GM12878 (cell line): Measurements from ENCODE around the gene ZFP36. TPM values are rescaled to one million over a fixed set of nuclear protein-coding genes. Genes with fewer than 3 reads are reported as not detected.
A peak's percentile ranks its signal among the peaks of the same experiment; 100 is the strongest.

ENCODE experiments used
- ATAC-seq: fragments of 200-7000 bp; cut with Tn5 transposase; 3 replicates; pipeline ENCODE4 v1.9.1; 2020; ENCODE audit warnings: mild to moderate bottlenecking, moderate library complexity
- BruUV-seq: library from RNA; stranded (reverse); fragments of 400-500 nt; replicated peaks from 2 replicates; lab custom pipeline; 2021; lab: Mats Ljungman, UMichigan
- CTCF ChIA-PET: fragments of 300-600 bp; sonication (Branson Sonifier 250); formaldehyde crosslinking; extraction: SDS; loops from one replicate; lab custom pipeline; 2021; ENCODE audit warnings: inconsistent platforms; lab: Yijun Ruan, JAX
- POLR2A ChIA-PET: fragments of 350-600 bp; formaldehyde crosslinking; extraction: SDS; loops from one replicate; lab custom pipeline; 2021; ENCODE audit warnings: inconsistent platforms; lab: Charles Lee
- RAD21 ChIA-PET: fragments of 300-600 bp; sonication (Branson Sonifier 250); formaldehyde crosslinking; loops from one replicate; lab custom pipeline; 2023; ENCODE audit warnings: antibody characterized with exemption; ENCODE audit not compliant: unreplicated experiment; lab: Charles Lee
- SMC1A ChIA-PET: fragments of 300-600 bp; sonication (Branson Sonifier 250); formaldehyde crosslinking; loops from one replicate; lab custom pipeline; 2023; ENCODE audit not compliant: unreplicated experiment, uncharacterized antibody; lab: Charles Lee
- DNase-seq: peaks from one replicate; pipeline ENCODE4 v3.0.0-alpha.2; 2011; ENCODE audit warnings: low read depth, low spot score
- FAIRE-seq: peaks from 3 replicates; lab custom pipeline; 2011; peaks lifted over from hg19 to GRCh38; lab: Jason Lieb, UNC
- H2AFZ ChIP-seq: 2 replicates; pipeline ENCODE4 v1.6.0; 2011; ENCODE audit warnings: low read depth, low read length, control low read depth; ENCODE audit not compliant: control insufficient read depth
- H3K27ac ChIP-seq: 2 replicates; pipeline ENCODE4 v1.5.1; 2011; ENCODE audit warnings: control low read depth; ENCODE audit not compliant: control insufficient read depth, insufficient read depth
- H3K27me3 ChIP-seq, 2 experiments: replicated peaks in 1 of 2; 2 replicates each; pipeline versions ENCODE4 v1.6.0 to v1.6.1; 2011; ENCODE audit warnings: low read length in 1 of 2; ENCODE audit not compliant: control insufficient read depth in 2 of 2, insufficient read depth in 2 of 2
- H3K36me3 ChIP-seq, 2 experiments: 2 replicates each; pipeline ENCODE4 v1.5.1; 2011; ENCODE audit warnings: low read length in 1 of 2; ENCODE audit not compliant: control insufficient read depth in 2 of 2, insufficient read depth in 2 of 2
- H3K4me1 ChIP-seq: 2 replicates; pipeline ENCODE4 v1.6.1; 2011; ENCODE audit warnings: mild to moderate bottlenecking, low read length, moderate library complexity, mixed read lengths; ENCODE audit not compliant: control insufficient read depth, insufficient read depth
- H3K4me2 ChIP-seq: 2 replicates; pipeline ENCODE4 v1.6.0; 2011; ENCODE audit warnings: control low read depth; ENCODE audit not compliant: control insufficient read depth, insufficient read depth
- H3K4me3 ChIP-seq: fragments of 200-600 bp; sonication (generic); 2 replicates; pipeline ENCODE4 v1.5.1; 2016
- H3K79me2 ChIP-seq: 2 replicates; pipeline ENCODE4 v1.6.0; 2011; ENCODE audit warnings: low read length; ENCODE audit not compliant: control insufficient read depth, insufficient read depth
- H3K9ac ChIP-seq: 2 replicates; pipeline ENCODE4 v1.8.0; 2011; ENCODE audit warnings: low read length, control low read depth, mixed read lengths; ENCODE audit not compliant: control insufficient read depth, insufficient read depth
- H3K9me3 ChIP-seq: replicated peaks from 3 replicates; pipeline ENCODE4 v1.5.1; 2011; ENCODE audit warnings: mild to moderate bottlenecking, low read length; ENCODE audit not compliant: control insufficient read depth, insufficient read depth
- H4K20me1 ChIP-seq: 2 replicates; pipeline ENCODE4 v1.6.0; 2011; ENCODE audit not compliant: control insufficient read depth, insufficient read depth
- CREM ChIP-seq: IDR thresholded peaks from 2 replicates; pipeline ENCODE4 v1.6.1; 2014; ENCODE audit warnings: antibody characterized with exemption, low read depth
- MTA3 ChIP-seq: IDR thresholded peaks from 2 replicates; pipeline ENCODE4 v1.6.1; 2012; ENCODE audit warnings: low read length, inconsistent platforms, borderline replicate concordance
- PAX8 ChIP-seq: fragments of 450-650 bp; IDR thresholded peaks from 2 replicates; pipeline ENCODE4 v1.6.1; 2017; ENCODE audit warnings: mild to moderate bottlenecking, moderate library complexity
- PML ChIP-seq: IDR thresholded peaks from 2 replicates; pipeline ENCODE4 v1.6.1; 2012; ENCODE audit warnings: low read length, inconsistent platforms
- POLR2AphosphoS5 ChIP-seq: IDR thresholded peaks from 2 replicates; pipeline ENCODE4 v1.6.1; 2011; ENCODE audit warnings: mild to moderate bottlenecking, low read length, inconsistent platforms
- SPI1 ChIP-seq: IDR thresholded peaks from 2 replicates; pipeline ENCODE4 v1.6.1; 2011; ENCODE audit warnings: low read depth, mild to moderate bottlenecking, low read length, moderate library complexity, borderline replicate concordance; ENCODE audit not compliant: insufficient read depth
- SUPT20H ChIP-seq: IDR thresholded peaks from 2 replicates; pipeline ENCODE4 v1.6.1; 2011; ENCODE audit warnings: low read depth, mild to moderate bottlenecking, low read length, moderate library complexity, borderline replicate concordance; ENCODE audit not compliant: control insufficient read depth
- TCF3 ChIP-seq: IDR thresholded peaks from 2 replicates; pipeline ENCODE4 v1.6.1; 2012; ENCODE audit warnings: low read depth, mild to moderate bottlenecking, low read length, borderline replicate concordance; ENCODE audit not compliant: insufficient read depth
- WGBS: methylation state at CpG from one replicate; pipeline ENCODE4 v1.1.6; 2016; ENCODE audit warnings: low lambda C conversion rate; ENCODE audit not compliant: insufficient replicate concordance, insufficient coverage; ENCODE audit errors: missing lambda C conversion rate; 5-methylcytosine and 5-hydroxymethylcytosine counted together
- in situ Hi-C: fragments of 300-500 bp; cut with MboI; formaldehyde crosslinking; loops from 9 replicates; pipeline ENCODE4 v1.14.3; 2018; ENCODE audit warnings: mixed read lengths
- intact Hi-C: fragments of 100-400 bp; cut with micrococcal nuclease; formaldehyde crosslinking; loops from one replicate; pipeline ENCODE4 v1.14.2; 2022; ENCODE audit not compliant: unreplicated experiment
- polyA plus RNA-seq, 11 experiments: library from polyadenylated mRNA; depleted of rRNA in 4 of 11; unstranded in 6 of 11; stranded (reverse) in 5 of 11; fragments of >200 nt; fragmentation: Nextera tagmentation in 4 of 11; fragmentation: Illumina TruSeq in 1 of 11; extraction: Ambion mirVana in 4 of 11; extraction: Trizol in 1 of 11; gene quantifications; 1 replicate in 1 of 11; 2 replicates in 10 of 11; pipeline versions ENCODE4 v1.2.1 to v1.2.3, GENCODE V29; 2011 to 2016; ENCODE audit warnings: inconsistent platforms in 2 of 11, missing spikeins in 2 of 11, low read depth in 1 of 11
- total RNA-seq, 4 experiments: library from RNA; depleted of rRNA in 3 of 4; stranded (reverse); fragments of >200 nt in 3 of 4; fragmentation: Illumina TruSeq in 1 of 4; extraction: Trizol in 1 of 4; gene quantifications; 2 replicates each; pipeline versions ENCODE4 v1.2.1 to v1.2.3, GENCODE V29; 2013 to 2021
- TF ChIP-seq, protein P1 (sequence below): IDR thresholded peaks from 2 replicates; pipeline ENCODE4 v1.6.1; 2011; ENCODE audit warnings: borderline replicate concordance, low read depth, mild to moderate bottlenecking, moderate library complexity, low read length; ENCODE audit not compliant: insufficient read depth, poor library complexity, severe bottlenecking
- TF ChIP-seq, protein P2 (sequence below): IDR thresholded peaks from 2 replicates; pipeline ENCODE4 v1.6.1; 2012; ENCODE audit warnings: low read depth, low read length, improper control_type of control experiment
- TF ChIP-seq, protein P3 (sequence below): fragments of 450-650 bp; IDR thresholded peaks from 2 replicates; pipeline ENCODE4 v1.6.1; 2016; ENCODE audit warnings: mild to moderate bottlenecking, moderate library complexity, borderline replicate concordance

Gene ZFP36
- total and polyA plus RNA-seq, 10 of the 15 experiments (the other 5 are each of a cell fraction or from before 2014, with no cell fraction given) = 5.3 to 55.0 (median 18.1) TPM

DNA sequence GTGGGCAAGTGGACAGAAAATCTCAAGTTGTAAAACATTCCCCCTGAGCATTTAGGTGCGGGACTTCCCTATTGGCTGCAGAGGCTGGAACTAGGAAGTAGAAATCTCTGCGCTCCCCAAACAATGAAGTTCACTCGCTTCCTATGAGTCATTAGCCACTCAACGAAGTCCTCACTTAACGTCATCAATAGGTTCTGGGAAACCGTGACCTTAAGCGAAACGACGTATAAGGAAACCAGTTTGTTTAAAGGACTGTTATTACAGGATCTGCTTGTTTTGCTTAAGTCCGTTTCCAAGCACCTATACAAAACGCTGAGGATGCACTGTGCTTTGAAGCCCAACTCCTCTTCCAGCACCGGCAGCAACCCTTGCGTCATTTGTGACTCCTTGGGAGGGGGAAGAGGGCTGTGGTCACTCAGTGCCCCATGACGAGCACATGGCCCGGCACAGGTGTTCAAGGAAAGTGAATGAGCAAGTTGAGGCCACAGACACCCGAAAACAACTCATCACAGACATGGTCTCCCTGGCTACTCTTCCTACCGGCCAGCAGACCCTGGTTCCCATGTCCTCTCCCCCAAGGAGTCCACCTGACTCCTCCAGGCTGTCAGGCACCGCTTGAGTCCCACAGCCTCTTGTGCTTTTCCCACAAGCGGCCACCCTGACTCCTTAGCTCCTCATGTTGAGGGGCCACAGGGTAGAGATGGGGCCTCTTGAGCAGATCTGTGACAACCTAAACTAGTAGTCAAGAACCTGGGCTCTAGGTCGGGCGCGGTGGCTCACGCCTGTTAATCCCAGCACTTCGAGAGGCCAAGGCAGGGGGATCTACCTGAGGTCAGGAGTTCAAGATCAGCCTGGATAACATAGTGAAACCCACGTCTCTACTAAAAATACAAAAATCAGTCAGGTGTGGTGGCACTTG lies 24.3 kb downstream of the ZFP36 start (continued):
- peak; percentile 24 for TF ChIP-seq MTA3
- TF ChIP-seq, protein P1, sequence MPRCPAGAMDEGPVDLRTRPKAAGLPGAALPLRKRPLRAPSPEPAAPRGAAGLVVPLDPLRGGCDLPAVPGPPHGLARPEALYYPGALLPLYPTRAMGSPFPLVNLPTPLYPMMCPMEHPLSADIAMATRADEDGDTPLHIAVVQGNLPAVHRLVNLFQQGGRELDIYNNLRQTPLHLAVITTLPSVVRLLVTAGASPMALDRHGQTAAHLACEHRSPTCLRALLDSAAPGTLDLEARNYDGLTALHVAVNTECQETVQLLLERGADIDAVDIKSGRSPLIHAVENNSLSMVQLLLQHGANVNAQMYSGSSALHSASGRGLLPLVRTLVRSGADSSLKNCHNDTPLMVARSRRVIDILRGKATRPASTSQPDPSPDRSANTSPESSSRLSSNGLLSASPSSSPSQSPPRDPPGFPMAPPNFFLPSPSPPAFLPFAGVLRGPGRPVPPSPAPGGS = no peak
- peak; percentile 82; the same call in 1 of the 2 replicates for TF ChIP-seq TCF3
- no peak for TF ChIP-seq PAX8
- peak; percentile 89 for TF ChIP-seq CREM
- TF ChIP-seq, protein P2, sequence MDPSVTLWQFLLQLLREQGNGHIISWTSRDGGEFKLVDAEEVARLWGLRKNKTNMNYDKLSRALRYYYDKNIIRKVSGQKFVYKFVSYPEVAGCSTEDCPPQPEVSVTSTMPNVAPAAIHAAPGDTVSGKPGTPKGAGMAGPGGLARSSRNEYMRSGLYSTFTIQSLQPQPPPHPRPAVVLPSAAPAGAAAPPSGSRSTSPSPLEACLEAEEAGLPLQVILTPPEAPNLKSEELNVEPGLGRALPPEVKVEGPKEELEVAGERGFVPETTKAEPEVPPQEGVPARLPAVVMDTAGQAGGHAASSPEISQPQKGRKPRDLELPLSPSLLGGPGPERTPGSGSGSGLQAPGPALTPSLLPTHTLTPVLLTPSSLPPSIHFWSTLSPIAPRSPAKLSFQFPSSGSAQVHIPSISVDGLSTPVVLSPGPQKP = no peak
- TF ChIP-seq SPI1 = no peak
- TF ChIP-seq, all 136 proteins: peak for 34

DNA sequence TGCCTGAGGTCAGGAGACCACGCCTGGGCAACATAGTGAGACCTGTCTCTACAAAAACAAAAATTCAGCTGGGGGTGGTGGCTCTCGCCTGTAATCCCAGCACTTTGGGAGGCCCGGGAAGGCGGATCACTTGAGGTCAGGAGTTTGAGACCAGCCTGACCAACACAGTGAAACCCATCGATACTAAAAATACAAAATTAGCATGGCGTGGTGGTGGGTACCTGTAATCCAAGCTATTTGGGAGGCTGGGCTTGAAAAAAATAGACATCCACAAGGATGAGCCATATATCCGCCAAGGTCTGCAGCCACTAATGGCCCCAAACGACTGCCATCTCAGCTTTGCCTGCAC lies 26.0 kb downstream of the ZFP36 start:
- WGBS = 78% methylated on average over 8 of the region's 8 CpGs
- FAIRE-seq (no peak), DNase-seq (no peak), ATAC-seq (no peak)
- SMC1A ChIA-PET = interaction anchor here (0.6 to 1.6 kb wide), 2 partner anchors 18 to 77 kb away, joined by 3 to 4 read pairs; no protein-coding TSS in a partner anchor
- no peak overlapping the region for H3K9ac ChIP-seq
- H3K4me2 ChIP-seq = peak overlapping the region; percentile 44
- RAD21 ChIA-PET = no interaction called here
- no peak overlapping the region for H3K27ac ChIP-seq
- H3K36me3 ChIP-seq = peaks cover 10 to 15% of the 10 kb centered on the region in 2 experiments
- in situ Hi-C loops (no loop called here), intact Hi-C loops (no loop called here)
- CTCF ChIA-PET = interaction anchor here (1.1 to 1.7 kb wide), 4 partner anchors 21 to 70 kb away, joined by 3 to 4 read pairs (median 3); partner anchors contain the start of gene PLEKHG2
- peaks cover 36% of the 10 kb centered on the region for H3K4me1 ChIP-seq
- H3K4me3 ChIP-seq = no peak overlapping the region
- BruUV-seq = no TSS peak
- H3K27me3 ChIP-seq = no peaks in the 10 kb centered on the region
- H2AFZ ChIP-seq = no peak overlapping the region
- peaks cover 36% of the 10 kb centered on the region for H3K79me2 ChIP-seq
- no peaks in the 10 kb centered on the region for H3K9me3 ChIP-seq
- POLR2A ChIA-PET = interaction anchor here (0.9 to 1.5 kb wide), 2 partner anchors 18 to 36 kb away, joined by 3 to 6 read pairs; no protein-coding TSS in a partner anchor
- H4K20me1 ChIP-seq = no peaks in the 10 kb centered on the region; the same call in 1 of the 2 replicates
- TF ChIP-seq SUPT20H (no peak), POLR2AphosphoS5 (peak; percentile 46; the same call in 1 of the 2 replicates), PML (0 out of 2 replicates have a peak, but pooled peaks have one; percentile 3)
- TF ChIP-seq, protein P1 = no peak
- TF ChIP-seq, protein P3, sequence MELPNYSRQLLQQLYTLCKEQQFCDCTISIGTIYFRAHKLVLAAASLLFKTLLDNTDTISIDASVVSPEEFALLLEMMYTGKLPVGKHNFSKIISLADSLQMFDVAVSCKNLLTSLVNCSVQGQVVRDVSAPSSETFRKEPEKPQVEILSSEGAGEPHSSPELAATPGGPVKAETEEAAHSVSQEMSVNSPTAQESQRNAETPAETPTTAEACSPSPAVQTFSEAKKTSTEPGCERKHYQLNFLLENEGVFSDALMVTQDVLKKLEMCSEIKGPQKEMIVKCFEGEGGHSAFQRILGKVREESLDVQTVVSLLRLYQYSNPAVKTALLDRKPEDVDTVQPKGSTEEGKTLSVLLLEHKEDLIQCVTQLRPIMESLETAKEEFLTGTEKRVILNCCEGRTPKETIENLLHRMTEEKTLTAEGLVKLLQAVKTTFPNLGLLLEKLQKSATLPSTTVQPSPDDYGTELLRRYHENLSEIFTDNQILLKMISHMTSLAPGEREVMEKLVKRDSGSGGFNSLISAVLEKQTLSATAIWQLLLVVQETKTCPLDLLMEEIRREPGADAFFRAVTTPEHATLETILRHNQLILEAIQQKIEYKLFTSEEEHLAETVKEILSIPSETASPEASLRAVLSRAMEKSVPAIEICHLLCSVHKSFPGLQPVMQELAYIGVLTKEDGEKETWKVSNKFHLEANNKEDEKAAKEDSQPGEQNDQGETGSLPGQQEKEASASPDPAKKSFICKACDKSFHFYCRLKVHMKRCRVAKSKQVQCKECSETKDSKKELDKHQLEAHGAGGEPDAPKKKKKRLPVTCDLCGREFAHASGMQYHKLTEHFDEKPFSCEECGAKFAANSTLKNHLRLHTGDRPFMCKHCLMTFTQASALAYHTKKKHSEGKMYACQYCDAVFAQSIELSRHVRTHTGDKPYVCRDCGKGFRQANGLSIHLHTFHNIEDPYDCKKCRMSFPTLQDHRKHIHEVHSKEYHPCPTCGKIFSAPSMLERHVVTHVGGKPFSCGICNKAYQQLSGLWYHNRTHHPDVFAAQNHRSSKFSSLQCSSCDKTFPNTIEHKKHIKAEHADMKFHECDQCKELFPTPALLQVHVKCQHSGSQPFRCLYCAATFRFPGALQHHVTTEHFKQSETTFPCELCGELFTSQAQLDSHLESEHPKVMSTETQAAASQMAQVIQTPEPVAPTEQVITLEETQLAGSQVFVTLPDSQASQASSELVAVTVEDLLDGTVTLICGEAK = no peak
